Ovary (tissue), 9 donors: ENCODE results near the gene RGS16. TPM values are rescaled to one million over a fixed set of nuclear protein-coding genes. Genes with fewer than 3 reads are reported as not detected.

Source experiments
- DNase-seq, 5 donors: peaks; one replicate each; pipeline ENCODE4 v3.0.0-alpha.2; 2019 to 2020
- H3K27ac ChIP-seq, 2 donors: fragments of 200-600 bp; one replicate each; pipeline versions ENCODE4 v1.5.1 to v1.8.0; 2019 to 2022
- H3K27me3 ChIP-seq: fragments of 200-600 bp; one replicate; pipeline ENCODE4 v1.8.0; 2022
- H3K36me3 ChIP-seq: fragments of 200-600 bp; sonication (generic); one replicate; pipeline ENCODE4 v1.5.1; 2019
- H3K4me1 ChIP-seq: one replicate; pipeline ENCODE4 v1.8.1; 2013; ENCODE audit warnings: mild to moderate bottlenecking, moderate library complexity; ENCODE audit not compliant: insufficient read depth
- H3K4me3 ChIP-seq: fragments of 200-600 bp; sonication (generic); one replicate; pipeline ENCODE4 v1.5.1; 2017
- H3K9me3 ChIP-seq, 2 donors: fragments of 200-600 bp in 1 of 2; sonication (generic) in 1 of 2; one replicate each; pipeline versions ENCODE4 v1.5.1 to v1.8.1; 2013 to 2019; ENCODE audit warnings: mild to moderate bottlenecking in 1 of 2, moderate library complexity in 1 of 2
- EP300 ChIP-seq: sonication (generic); formaldehyde crosslinking; IDR thresholded peaks from one replicate; pipeline ENCODE4 v1.6.1; 2017; ENCODE audit warnings: antibody characterized with exemption
- POLR2A ChIP-seq: fragments of 450-650 bp; IDR thresholded peaks from one replicate; pipeline ENCODE4 v1.6.1; 2017; ENCODE audit warnings: antibody characterized with exemption, mild to moderate bottlenecking, moderate library complexity
- WGBS, 3 donors: extraction: QIAGEN DNeasy Blood & Tissue Kit in 1 of 3; methylation state at CpG; one replicate each; pipeline versions ENCODE4 v1.1.5 to v1.1.7; 2013 to 2017; 5-methylcytosine and 5-hydroxymethylcytosine counted together
- intact Hi-C, 4 donors: fragments of 100-400 bp; cut with DNase I; formaldehyde crosslinking; loops; one replicate each; pipeline versions ENCODE4 v1.11.0 to v1.15.1; 2022 to 2023
- polyA plus RNA-seq, 2 donors: library from polyadenylated mRNA; stranded (reverse); fragments of 200-250 nt in 1 of 2; fragments of 350-450 nt in 1 of 2; fragmentation: Illumina TruSeq in 1 of 2; extraction: RNeasy Lipid Tissue Mini Kit (QIAGEN cat#74804) in 1 of 2; gene quantifications; one replicate each; pipeline ENCODE4 v1.2.3, GENCODE V29; 2013 to 2014
- total RNA-seq, 7 donors: library from RNA; depleted of rRNA in 2 of 7; stranded (reverse); fragments of >200 nt in 2 of 7; fragmentation: NEBNext Ultra II Directional in 3 of 7; extraction: Animal tissue kit (Norgen Biotek cat#: 25700) in 3 of 7; gene quantifications; one replicate each; pipeline versions ENCODE4 v1.1.0 to v1.2.4, GENCODE V29; 2016 to 2023
- TF ChIP-seq, protein P1 (sequence below), 3 donors: fragments of 450-650 bp in 2 of 3; fragments of 200-600 bp in 1 of 3; IDR thresholded peaks; one replicate each; pipeline versions ENCODE4 v1.5.1 to v1.8.0; 2016 to 2022; ENCODE audit warnings: antibody characterized with exemption in 3 of 3, mild to moderate bottlenecking in 1 of 3
- donor health status: DM: no; HTN: no; CAD: no; lungs with moderate emphysema.
- donor health status: DM: no; HTN: no; CAD: no.
- donor health status: Bipolar disorder and iron deficiency.
- donor health status: DM: yes; HTN: yes; CAD: no.
- donor health status: DM: no; HTN: no; CAD: no.
- donor health status: DM: yes; HTN: yes; CAD: no.

Gene RGS16
- total and polyA plus RNA-seq, 9 donors: 1.1 to 7.4 (median 3.3) TPM

DNA sequence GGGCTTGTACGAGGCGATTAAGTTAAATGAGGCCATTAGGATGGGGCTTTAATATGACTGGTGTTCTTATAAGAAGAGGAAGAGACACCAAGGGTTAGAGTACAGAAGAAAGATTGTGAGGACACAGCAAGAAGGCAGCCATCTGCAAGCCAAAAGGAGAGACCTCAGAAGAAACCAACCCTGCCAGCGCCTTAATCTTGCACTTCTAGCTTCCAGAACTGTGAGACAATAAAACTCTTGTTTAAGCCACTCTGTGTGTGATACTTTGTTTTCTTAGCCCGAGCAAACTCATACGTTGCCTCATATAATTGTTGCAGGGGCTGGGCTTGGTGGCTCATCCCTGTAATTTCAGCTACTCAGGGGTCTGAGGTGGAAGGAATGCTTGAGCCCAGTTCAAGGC, 33.6 kb upstream of the RGS16 start:
- Histone ChIP-seq H3K36me3 (no peaks in the 10 kb centered on the region), H3K27ac (no peak overlapping the region), H3K9me3 (no peaks in the 10 kb centered on the region), H3K27me3 (no peaks in the 10 kb centered on the region), H3K4me1 (no peaks in the 10 kb centered on the region), H3K4me3 (no peak overlapping the region)
- intact Hi-C loops: no loop called here
- DNase-seq: no peak
- WGBS, 3 donors: 87 to 94% (median 90%) methylated on average over 5 of the region's 5 CpGs
- no peak for TF ChIP-seq POLR2A
- TF ChIP-seq EP300: no peak
- TF ChIP-seq, protein P1, sequence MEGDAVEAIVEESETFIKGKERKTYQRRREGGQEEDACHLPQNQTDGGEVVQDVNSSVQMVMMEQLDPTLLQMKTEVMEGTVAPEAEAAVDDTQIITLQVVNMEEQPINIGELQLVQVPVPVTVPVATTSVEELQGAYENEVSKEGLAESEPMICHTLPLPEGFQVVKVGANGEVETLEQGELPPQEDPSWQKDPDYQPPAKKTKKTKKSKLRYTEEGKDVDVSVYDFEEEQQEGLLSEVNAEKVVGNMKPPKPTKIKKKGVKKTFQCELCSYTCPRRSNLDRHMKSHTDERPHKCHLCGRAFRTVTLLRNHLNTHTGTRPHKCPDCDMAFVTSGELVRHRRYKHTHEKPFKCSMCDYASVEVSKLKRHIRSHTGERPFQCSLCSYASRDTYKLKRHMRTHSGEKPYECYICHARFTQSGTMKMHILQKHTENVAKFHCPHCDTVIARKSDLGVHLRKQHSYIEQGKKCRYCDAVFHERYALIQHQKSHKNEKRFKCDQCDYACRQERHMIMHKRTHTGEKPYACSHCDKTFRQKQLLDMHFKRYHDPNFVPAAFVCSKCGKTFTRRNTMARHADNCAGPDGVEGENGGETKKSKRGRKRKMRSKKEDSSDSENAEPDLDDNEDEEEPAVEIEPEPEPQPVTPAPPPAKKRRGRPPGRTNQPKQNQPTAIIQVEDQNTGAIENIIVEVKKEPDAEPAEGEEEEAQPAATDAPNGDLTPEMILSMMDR (IDR thresholded peaks at IDR 0.05): no peak

DNA sequence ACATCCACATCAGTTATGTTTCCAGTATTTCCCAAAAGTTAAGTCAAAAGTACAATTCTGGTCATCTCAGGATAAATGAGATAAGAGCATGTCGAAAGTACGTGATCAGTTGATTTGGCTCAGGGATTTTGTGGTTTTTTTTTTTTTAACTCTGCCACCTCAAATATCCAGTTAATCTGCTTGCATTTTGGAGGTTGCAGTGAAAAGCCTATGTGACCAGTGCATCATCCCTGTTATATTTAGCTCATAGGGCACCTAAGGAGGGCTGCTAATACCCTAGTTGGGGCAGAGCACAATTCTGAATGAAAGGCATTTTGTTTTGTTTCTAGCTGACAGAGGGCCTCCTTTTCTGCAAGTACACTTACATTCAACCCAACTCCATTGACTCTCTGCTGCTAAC, 31.7 kb upstream of the RGS16 start:
- Histone ChIP-seq H3K9me3 (no peaks in the 10 kb centered on the region), H3K4me3 (no peak overlapping the region), H3K27me3 (no peaks in the 10 kb centered on the region), H3K4me1 (no peaks in the 10 kb centered on the region), H3K27ac (no peak overlapping the region), H3K36me3 (no peaks in the 10 kb centered on the region)
- TF ChIP-seq POLR2A: no peak
- TF ChIP-seq, protein P1 (IDR thresholded peaks at IDR 0.05): no peak
- no peak for TF ChIP-seq EP300
- WGBS, 3 donors: 75 to 81% (median 75%) methylated on average over 2 of the region's 2 CpGs
- intact Hi-C loops: no loop called here
- no peak for DNase-seq

DNA sequence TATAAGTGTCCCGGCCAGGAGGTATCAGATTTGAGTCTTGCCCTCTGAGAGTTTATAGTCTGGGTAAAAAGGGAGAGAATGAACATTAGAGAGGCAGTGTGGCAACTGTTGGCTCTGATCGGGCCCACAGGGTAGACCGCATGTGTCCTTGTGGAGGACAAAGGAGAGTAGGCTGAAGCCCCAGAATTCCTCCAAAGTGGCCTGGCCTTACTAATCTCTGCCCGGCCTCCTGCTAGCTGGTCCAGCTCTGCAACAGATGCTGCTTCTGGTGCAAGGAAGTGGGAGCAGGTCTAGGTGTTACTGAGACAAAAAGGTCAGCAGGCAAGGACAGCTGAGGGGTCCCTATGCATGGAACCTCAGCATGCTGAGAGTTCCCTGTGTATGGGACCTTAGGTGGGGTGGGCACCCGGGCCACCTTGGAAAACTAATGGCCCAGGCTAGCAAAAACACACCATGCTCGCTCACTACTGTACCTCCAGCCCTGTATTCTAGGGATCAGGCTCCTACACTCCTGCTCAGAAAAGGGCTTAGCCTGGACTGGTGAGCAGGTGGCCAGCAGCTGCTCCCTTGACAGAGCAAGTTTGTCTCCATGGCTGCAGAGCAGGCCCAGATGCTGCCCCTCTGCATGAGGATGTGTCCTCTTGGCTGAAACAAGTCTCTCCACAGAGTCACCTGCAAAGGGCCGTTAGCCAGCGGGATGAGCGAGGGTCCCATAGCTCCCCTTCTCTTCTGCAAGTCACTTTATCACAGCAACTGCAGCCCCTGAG, 30.3 kb upstream of the RGS16 start:
- Histone ChIP-seq H3K4me3 (no peak overlapping the region), H3K4me1 (no peaks in the 10 kb centered on the region), H3K27me3 (no peaks in the 10 kb centered on the region), H3K36me3 (no peaks in the 10 kb centered on the region), H3K27ac (no peak overlapping the region), H3K9me3 (no peaks in the 10 kb centered on the region)
- DNase-seq: no peak
- intact Hi-C loops: no loop called here
- TF ChIP-seq POLR2A (no peak), EP300 (no peak)
- TF ChIP-seq, protein P1 (IDR thresholded peaks at IDR 0.05): no peak
- WGBS, 3 donors: 80 to 86% (median 81%) methylated on average over 9 of the region's 9 CpGs

DNA sequence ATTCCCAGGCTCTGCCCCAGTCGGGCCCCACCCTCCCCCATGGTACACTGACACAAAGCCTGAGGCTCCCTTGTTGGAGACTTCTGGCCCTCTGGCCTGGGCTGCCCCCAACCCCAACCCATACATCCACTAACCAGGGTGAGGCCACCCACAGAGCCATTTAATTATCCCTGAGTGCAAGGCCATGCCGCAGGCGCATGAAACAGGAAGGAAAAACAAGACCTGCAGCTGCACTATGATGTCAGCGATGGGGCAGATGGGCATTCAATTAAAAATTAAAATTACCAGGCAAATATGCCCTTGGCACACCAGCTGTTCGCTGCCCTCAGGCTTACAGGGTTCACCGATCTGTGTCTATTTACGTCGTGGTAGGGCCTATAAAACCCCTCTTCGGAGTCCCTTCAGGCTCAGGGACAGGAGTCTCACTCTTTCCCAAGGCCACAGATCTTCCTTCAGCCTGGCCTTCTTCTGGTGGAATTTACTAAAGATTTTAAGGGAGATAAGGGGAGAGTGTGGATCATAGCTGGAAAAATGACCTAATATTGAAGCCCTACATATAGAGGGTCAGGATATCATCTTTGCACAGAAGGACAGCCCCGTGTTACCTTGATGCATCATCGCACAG, 29.6 kb upstream of the RGS16 start:
- Histone ChIP-seq H3K36me3 (no peaks in the 10 kb centered on the region), H3K4me3 (no peak overlapping the region), H3K4me1 (no peaks in the 10 kb centered on the region), H3K27ac (no peak overlapping the region), H3K27me3 (no peaks in the 10 kb centered on the region), H3K9me3 (no peaks in the 10 kb centered on the region)
- no peak for DNase-seq
- intact Hi-C loops: no loop called here
- 79 to 83% (median 81%) methylated on average over 11 of the region's 11 CpGs for WGBS, 3 donors
- TF ChIP-seq EP300 (no peak), POLR2A (no peak)
- TF ChIP-seq, protein P1 (IDR thresholded peaks at IDR 0.05): no peak
